ENCODE data around the gene GLT8D1.
A peak's percentile ranks its signal among the peaks of the same experiment; 100 is the strongest.

GLT8D1 gene

GRCh38 chr3:52712291-52713212 lies 7.0 kb upstream of the GLT8D1 start:
- no peak for DNase-seq

GRCh38 chr3:52710512-52710911 lies 4.9 kb upstream of the GLT8D1 start:
- no peak for DNase-seq

- no peak for DNase-seq
These were observed 2.0 kb upstream of the GLT8D1 start for GRCh38 chr3:52707585-52707984.

- DNase-seq = no peak
These were observed 228 bp downstream of the GLT8D1 start for GRCh38 chr3:52705438-52705687.

GRCh38 chr3:52704611-52705437 lies 767 bp downstream of the GLT8D1 start:
- peak; percentile 27 for DNase-seq

GRCh38 chr3:52703341-52703740 lies 2.2 kb downstream of the GLT8D1 start:
- no peak for DNase-seq

- no peak for DNase-seq
These were observed 8.0 kb downstream of the GLT8D1 start for GRCh38 chr3:52697632-52697965.

GRCh38 chr3:52696830-52697631 lies 8.6 kb downstream of the GLT8D1 start:
- no peak for DNase-seq

- DNase-seq = no peak
These were observed 9.6 kb downstream of the GLT8D1 start for GRCh38 chr3:52695798-52696671.

- DNase-seq = no peak
These were observed 10.9 kb downstream of the GLT8D1 start for GRCh38 chr3:52694528-52695189.

GRCh38 chr3:52693071-52693470 lies 12.5 kb downstream of the GLT8D1 start:
- no peak for DNase-seq

GRCh38 chr3:52690560-52690959 lies 15.0 kb downstream of the GLT8D1 start:
- no peak for DNase-seq

- DNase-seq = no peak
These were observed 16.4 kb downstream of the GLT8D1 start for GRCh38 chr3:52689151-52689550.

GRCh38 chr3:52688266-52688665 lies 17.3 kb downstream of the GLT8D1 start:
- DNase-seq = no peak

GRCh38 chr3:52685709-52686691 lies 19.6 kb downstream of the GLT8D1 start, which contains the start of the genes GNL3 and PBRM1:
GNL3 (plus strand) TSS chr3:52686032; CDS start chr3:52686093, 61 bp downstream.
PBRM1 (minus strand) TSS chr3:52685913.
- DNase-seq = peak; percentile 97

- DNase-seq = peak; percentile 78
These were observed 20.3 kb downstream of the GLT8D1 start for GRCh38 chr3:52685285-52685708.

- no peak for DNase-seq
These were observed 21.4 kb downstream of the GLT8D1 start for GRCh38 chr3:52684184-52684583.

GRCh38 chr3:52683611-52684010 lies 22.0 kb downstream of the GLT8D1 start:
- no peak for DNase-seq

GRCh38 chr3:52682016-52682415 lies 23.6 kb downstream of the GLT8D1 start:
- peak; percentile 87 for DNase-seq

GRCh38 chr3:52681596-52681995 lies 24.0 kb downstream of the GLT8D1 start:
- DNase-seq = no peak
